Effector memory CD8-positive, alpha-beta T cell (primary cell): ENCODE data around the gene TRAPPC3.

Experiments
- ATAC-seq: fragments of 150-1000 bp; cut with Tn5 transposase; replicated peaks from 2 replicates; pipeline ENCODE4 v1.10.0; 2021; ENCODE audit warnings: mild to moderate bottlenecking, moderate library complexity
- DNase-seq, 3 experiments: peaks; one replicate each; pipeline ENCODE4 v3.0.0; 2021
- H3K27ac Mint-ChIP-seq, 2 donors: one replicate each; pipeline ENCODE4 v1.8.0; 2022; ENCODE audit warnings: mild to moderate bottlenecking in 2 of 2, mixed read lengths in 2 of 2, moderate library complexity in 2 of 2
- H3K27me3 Mint-ChIP-seq, 2 donors: one replicate each; pipeline ENCODE4 v1.8.0; 2022; ENCODE audit warnings: mixed read lengths in 2 of 2
- H3K36me3 Mint-ChIP-seq: one replicate; pipeline ENCODE4 v1.8.0; 2022; ENCODE audit warnings: mild to moderate bottlenecking, moderate library complexity, mixed read lengths; ENCODE audit not compliant: insufficient read depth
- H3K4me1 Mint-ChIP-seq, 2 donors: one replicate each; pipeline ENCODE4 v1.8.0; 2022; ENCODE audit warnings: low read depth in 2 of 2, mixed read lengths in 2 of 2
- H3K4me3 Mint-ChIP-seq, 2 donors: one replicate each; pipeline ENCODE4 v1.8.0; 2022; ENCODE audit warnings: mild to moderate bottlenecking in 2 of 2, mixed read lengths in 2 of 2, moderate library complexity in 2 of 2
- H3K9me3 Mint-ChIP-seq, 2 donors: one replicate each; pipeline ENCODE4 v1.8.0; 2022; ENCODE audit warnings: mixed read lengths in 2 of 2

The TRAPPC3 gene

DNA sequence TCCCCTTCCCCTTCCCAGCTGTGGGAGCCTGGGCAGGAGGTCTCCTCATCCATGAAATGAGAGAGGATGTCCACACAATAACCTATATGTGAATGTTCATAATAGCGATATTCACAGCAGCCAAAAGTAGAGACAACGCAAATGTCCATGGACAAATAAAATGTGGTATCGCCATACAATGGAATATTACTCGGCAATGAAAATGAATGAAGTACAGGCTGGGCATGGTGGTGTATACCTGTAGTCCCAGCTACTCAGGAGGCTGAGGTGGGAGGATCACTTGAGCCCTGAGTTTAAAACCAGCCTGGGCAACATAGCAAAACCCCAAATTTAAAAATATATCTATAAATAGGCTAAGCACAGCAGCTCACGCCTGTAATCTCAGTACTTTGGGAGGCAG lies 47.7 kb downstream of the TRAPPC3 start:
- H3K27ac Mint-ChIP-seq, result no peak overlapping the region
- peaks cover 0 to 5% of the 10 kb centered on the region in 2 donors for H3K4me1 Mint-ChIP-seq
- no peak for ATAC-seq
- no peaks in the 10 kb centered on the region for H3K9me3 Mint-ChIP-seq
- no peak for DNase-seq
- H3K4me3 Mint-ChIP-seq, result no peak overlapping the region
- no peaks in the 10 kb centered on the region for H3K27me3 Mint-ChIP-seq
- peaks cover 18% of the 10 kb centered on the region for H3K36me3 Mint-ChIP-seq

DNA sequence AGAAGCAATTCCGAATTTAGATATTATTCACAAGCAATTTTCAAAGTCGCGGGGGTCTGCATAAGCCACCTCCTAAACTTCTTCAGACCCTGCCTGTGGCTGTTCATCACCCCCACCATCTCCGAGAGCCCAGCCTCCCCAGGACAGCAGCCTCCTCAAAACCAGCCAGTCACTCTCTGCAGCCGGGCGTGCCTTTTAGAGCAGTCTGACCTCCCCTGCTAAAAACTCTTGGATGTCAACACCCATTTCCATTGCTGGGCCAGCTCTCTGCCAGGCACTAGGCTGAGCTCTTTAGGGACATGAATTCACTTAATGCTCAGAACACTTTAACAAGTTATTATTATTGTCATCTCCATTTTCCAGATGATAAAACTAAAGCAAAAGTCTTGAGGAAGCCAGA lies 48.9 kb downstream of the TRAPPC3 start:
- Mint-ChIP-seq H3K4me1 (peaks cover 0 to 5% of the 10 kb centered on the region in 2 donors), H3K36me3 (peaks cover 14% of the 10 kb centered on the region), H3K27ac (peak overlapping the region in 1 of 2 donors; percentile 22), H3K4me3 (no peak overlapping the region), H3K27me3 (no peaks in the 10 kb centered on the region), H3K9me3 (no peaks in the 10 kb centered on the region)
- DNase-seq (no peak), ATAC-seq (no peak)

DNA sequence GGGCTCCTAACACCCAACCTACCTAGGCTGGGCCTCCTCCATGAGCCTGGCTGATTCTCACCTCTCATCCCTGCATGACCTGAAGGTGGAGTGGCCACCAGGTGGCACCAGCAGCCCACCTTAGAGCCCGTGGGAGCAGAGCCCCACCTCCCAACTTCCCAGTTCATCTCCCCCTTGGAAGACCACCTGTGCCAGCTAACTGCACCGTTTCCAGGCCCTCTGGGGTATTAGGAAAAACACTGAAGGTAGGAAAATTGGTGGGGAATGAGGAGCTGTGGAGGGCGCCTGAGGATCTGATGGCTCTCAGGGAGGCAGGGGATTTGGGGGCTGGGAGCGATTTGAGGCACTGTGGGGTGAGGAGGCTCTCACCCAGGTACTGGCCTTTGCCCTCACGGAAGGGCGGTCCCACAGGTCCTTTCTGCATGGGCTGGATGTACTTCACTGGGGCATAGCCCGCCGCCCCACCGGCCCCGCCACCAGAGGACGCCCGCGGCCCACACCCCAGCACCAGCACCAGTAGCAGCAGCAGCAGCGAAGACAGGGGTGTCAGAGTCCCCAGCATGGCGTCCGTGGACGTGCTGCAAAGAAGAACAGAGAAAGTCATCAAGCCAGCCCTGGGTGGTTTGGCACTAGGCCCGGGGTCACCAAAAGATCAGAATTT lies 49.5 kb downstream of the TRAPPC3 start:
- Mint-ChIP-seq H3K4me3 (no peak overlapping the region), H3K27ac (peak overlapping the region in 1 of 2 donors; percentile 22), H3K27me3 (no peaks in the 10 kb centered on the region), H3K4me1 (peaks cover 0 to 5% of the 10 kb centered on the region in 2 donors), H3K36me3 (peaks cover 14% of the 10 kb centered on the region), H3K9me3 (no peaks in the 10 kb centered on the region)
- ATAC-seq (peak; percentile 90), DNase-seq (peak; percentile 67 to 77 (median 71))

DNA sequence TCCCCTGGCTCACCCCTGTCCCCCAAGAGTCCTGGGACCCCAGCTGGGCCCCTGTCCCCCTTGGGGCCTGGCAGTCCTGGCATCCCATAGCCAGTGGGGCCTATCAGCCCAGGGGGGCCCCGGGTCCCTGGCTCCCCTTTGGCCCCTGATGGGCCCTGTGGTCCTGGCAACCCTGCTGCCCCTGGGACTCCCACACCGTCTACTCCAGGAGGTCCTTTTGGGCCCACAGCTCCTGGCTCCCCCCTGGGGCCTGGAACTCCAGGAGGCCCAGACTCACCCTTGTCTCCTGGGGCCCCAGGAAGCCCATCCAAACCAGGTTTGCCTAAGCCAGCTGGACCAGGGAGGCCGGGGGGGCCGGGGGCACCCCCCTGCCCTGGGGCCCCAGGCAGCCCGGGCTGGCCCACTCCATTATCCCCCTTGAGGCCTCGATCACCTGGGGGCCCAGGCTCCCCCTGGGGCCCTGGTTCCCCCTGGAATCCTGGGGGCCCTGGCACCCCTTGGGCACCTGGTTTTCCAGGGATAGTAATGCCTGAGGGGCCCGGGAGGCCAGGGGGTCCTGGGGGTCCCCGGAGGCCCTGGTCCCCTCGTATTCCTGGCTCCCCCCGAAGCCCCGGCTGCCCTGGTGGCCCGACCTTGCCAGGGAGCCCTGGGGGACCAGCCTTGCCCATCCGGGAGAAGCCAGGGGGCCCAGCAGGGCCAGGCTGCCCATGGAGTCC lies 50.5 kb downstream of the TRAPPC3 start:
- peaks cover 0 to 5% of the 10 kb centered on the region in 2 donors for H3K4me1 Mint-ChIP-seq
- no peak overlapping the region for H3K27ac Mint-ChIP-seq
- H3K9me3 Mint-ChIP-seq, result no peaks in the 10 kb centered on the region

DNA sequence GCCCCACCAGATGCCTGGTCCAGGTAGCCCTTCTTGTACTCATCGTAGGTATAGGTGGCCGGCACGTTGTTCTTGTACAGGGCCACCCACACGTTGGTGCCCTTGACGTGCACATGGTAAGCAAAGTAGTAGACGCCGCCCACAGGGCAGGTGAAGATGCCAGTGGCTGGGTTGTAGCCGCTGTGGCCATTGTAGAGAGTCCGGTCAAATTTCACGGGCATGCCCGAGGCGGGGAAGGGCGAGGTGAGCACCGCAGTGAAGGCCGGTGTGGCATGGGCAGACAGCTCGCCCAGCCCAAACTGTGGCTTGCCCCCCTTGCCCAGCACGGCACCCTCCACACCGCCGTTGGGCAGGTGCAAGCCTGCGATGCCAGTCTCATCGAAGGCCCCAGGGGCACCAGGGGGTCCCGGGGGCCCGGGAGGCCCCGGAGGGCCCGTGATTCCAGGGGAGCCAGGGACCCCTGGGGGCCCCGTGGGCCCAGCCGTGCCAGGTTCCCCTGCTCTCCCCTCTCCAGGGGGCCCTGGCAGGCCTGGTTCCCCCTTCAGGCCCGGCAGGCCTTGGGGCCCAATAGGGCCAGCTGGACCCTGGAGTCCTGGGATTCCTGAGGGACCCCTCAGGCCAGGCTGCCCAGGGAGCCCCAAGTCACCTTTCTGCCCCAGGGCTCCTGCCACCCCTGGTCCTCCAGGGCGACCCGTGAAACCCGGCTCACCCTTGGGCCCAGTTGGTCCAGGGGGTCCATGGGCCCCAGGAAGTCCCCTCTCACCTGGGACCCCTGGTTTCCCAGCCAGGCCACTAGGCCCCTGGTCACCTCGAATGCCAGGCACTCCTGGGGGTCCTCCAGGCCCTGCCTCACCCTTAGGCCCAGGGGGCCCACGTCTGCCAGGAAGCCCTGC lies 51.3 kb downstream of the TRAPPC3 start:
- no peaks in the 10 kb centered on the region for H3K9me3 Mint-ChIP-seq
- no peaks in the 10 kb centered on the region for H3K27me3 Mint-ChIP-seq
- DNase-seq, result no peak
- H3K4me3 Mint-ChIP-seq, result no peak overlapping the region
- H3K27ac Mint-ChIP-seq, result no peak overlapping the region
- peaks cover 15% of the 10 kb centered on the region for H3K36me3 Mint-ChIP-seq
- no peak for ATAC-seq
- peaks cover 0 to 5% of the 10 kb centered on the region in 2 donors for H3K4me1 Mint-ChIP-seq

More for the DNA sequence above, 50.5 kb downstream of the TRAPPC3 start:
- Mint-ChIP-seq H3K27me3 (no peaks in the 10 kb centered on the region), H3K4me3 (no peak overlapping the region), H3K36me3 (peaks cover 11% of the 10 kb centered on the region)
- ATAC-seq (no peak), DNase-seq (no peak)

DNA sequence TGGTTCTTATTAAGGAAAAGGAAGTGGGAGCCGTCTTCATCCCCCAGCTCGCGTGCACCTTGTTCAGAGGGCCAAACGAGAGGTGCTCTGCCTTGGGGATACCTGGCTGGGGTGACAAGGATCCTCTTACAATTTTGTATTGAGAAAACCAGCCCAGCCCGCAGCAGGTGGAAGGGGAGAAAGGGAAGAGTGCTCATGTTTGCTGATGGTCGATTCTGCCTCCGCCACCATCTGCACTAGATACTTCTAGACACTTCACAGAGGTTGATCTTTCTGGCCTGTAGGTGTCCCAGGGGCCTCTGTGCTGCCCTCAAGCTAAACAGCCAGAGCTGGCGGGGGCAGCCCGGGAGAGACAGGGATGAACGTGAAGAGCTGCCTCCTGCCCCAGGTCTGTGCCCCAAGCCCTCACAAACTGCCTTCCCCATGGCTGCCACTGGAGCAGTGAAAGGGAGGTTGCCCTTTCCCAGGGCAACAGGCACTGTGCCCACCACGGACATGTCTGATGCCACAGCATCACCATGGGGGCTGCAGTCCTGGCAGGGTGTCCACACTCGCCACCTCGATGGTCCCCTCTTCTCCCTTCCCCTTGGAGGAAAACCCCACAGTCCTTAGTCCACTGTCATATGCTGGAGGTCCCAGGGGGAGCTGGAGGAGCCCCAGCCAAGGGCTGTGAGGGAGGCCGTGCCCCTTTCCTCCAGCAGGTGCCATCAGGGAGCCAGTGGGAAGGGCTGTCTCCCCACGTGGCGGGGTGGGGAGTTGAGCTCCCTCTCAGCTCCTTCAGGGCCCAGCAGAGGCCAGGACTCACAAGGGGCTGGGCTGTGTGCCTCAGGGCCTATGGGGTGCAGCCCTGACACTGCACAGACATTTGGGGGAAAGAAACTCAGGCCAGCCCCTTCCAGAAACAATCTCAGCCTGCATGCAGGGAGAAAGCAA lies 52.5 kb downstream of the TRAPPC3 start:
- H3K9me3 Mint-ChIP-seq, result no peaks in the 10 kb centered on the region
- peak overlapping the region; percentile 29 to 86 for H3K27ac Mint-ChIP-seq
- ATAC-seq, result no peak
- DNase-seq, result no peak
- peaks cover 18% of the 10 kb centered on the region for H3K36me3 Mint-ChIP-seq
- H3K27me3 Mint-ChIP-seq, result no peaks in the 10 kb centered on the region
- H3K4me1 Mint-ChIP-seq, result peaks cover 0 to 8% of the 10 kb centered on the region in 2 donors
- no peak overlapping the region for H3K4me3 Mint-ChIP-seq

DNA sequence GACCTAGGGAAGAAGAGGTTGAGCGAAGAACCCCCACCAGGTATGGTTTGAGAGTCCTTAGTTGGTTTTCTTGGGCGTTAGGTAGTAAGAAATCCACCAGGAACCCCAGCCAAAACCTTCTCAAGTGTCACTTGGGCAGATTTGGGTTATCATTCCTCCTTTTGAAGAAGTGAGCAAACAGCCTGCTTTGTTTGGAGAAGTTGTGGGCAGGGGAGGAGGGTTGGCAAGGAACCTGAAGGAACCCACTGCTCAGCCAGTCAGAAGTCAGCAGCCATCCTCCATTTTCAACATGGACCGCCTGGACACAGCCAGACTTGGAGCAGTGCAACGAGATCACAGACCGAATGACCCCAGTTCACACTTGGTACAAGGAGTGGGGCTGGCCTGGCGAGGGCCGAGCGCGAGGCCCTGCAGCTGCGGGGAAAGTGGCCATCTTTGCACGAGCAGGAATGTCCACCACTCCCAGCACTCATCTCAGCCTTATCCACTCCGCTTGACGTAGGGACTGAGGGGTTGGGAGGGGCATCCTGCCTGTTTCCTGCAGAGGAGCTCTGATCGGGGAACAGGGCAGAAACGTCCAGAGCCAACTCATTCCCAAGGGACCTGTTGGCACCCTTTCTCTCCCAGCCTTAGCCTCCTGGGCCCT lies 53.4 kb downstream of the TRAPPC3 start:
- ATAC-seq (no peak), DNase-seq (no peak)
- Mint-ChIP-seq H3K9me3 (no peaks in the 10 kb centered on the region), H3K4me1 (peaks cover 4 to 13% of the 10 kb centered on the region in 2 donors), H3K36me3 (peaks cover 18% of the 10 kb centered on the region), H3K27me3 (no peaks in the 10 kb centered on the region), H3K27ac (peak overlapping the region; percentile 29 to 86), H3K4me3 (no peak overlapping the region)

DNA sequence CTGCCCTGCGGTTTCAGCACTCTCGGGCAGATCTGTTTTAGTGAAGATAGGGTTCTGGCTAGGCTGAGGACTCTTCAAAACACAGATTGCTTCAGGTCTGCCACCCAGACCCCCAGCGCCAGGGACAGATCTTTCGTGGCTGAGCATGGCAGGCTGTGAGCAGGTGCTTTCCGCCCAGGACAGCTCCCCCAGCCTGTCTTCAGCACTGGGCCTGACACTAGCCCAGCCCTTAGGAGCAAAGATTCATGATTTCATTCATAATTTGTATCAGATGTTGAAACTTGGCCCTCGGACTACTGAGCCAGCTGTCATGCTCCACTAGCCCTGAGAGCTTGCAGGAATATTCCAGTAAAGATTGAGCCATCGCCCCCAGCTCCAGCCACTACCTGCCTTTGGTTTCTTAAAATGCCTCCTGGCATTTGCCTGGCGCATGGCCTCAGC lies 54.6 kb downstream of the TRAPPC3 start:
- no peak overlapping the region for H3K4me3 Mint-ChIP-seq
- H3K27me3 Mint-ChIP-seq, result no peaks in the 10 kb centered on the region
- DNase-seq, result no peak
- no peaks in the 10 kb centered on the region for H3K9me3 Mint-ChIP-seq
- peaks cover 20% of the 10 kb centered on the region for H3K36me3 Mint-ChIP-seq
- H3K27ac Mint-ChIP-seq, result no peak overlapping the region
- no peak for ATAC-seq
- H3K4me1 Mint-ChIP-seq, result peaks cover 10 to 13% of the 10 kb centered on the region in 2 donors

- DNase-seq (no peak), ATAC-seq (no peak)
- no peak overlapping the region for H3K4me3 Mint-ChIP-seq
- no peak overlapping the region for H3K27ac Mint-ChIP-seq
- peaks cover 15 to 18% of the 10 kb centered on the region in 2 donors for H3K4me1 Mint-ChIP-seq
- H3K36me3 Mint-ChIP-seq, result peaks cover 24% of the 10 kb centered on the region
- H3K27me3 Mint-ChIP-seq, result no peaks in the 10 kb centered on the region
- H3K9me3 Mint-ChIP-seq, result no peaks in the 10 kb centered on the region
Observed at GRCh38 chr1:36093929-36094328, 55.4 kb downstream of the TRAPPC3 start.

DNA sequence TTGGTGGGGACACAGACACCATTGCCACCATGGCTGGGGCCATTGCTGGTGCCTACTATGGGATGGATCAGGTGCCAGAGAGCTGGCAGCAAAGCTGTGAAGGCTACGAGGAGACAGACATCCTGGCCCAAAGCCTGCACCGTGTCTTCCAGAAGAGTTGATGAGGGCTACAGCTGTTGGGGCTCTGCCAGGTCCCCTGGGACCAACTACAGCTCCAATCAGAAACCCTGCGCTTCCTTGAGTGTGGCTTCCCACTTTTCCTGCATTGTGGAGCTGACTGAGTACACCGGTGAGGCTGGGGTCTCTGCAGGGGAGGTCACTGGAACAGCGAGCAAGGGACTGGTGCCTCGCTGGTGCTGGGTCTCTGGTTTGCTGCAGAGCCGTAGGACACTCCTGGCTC lies 56.1 kb downstream of the TRAPPC3 start:
- H3K9me3 Mint-ChIP-seq, result no peaks in the 10 kb centered on the region
- H3K36me3 Mint-ChIP-seq, result peaks cover 29% of the 10 kb centered on the region
- H3K27ac Mint-ChIP-seq, result no peak overlapping the region
- no peak overlapping the region for H3K4me3 Mint-ChIP-seq
- H3K4me1 Mint-ChIP-seq, result peaks cover 15 to 18% of the 10 kb centered on the region in 2 donors
- DNase-seq (no peak), ATAC-seq (no peak)
- H3K27me3 Mint-ChIP-seq, result no peaks in the 10 kb centered on the region

GRCh38 chr1:36092798-36093185 lies 56.5 kb downstream of the TRAPPC3 start:
- DNase-seq, result no peak
- peaks cover 29% of the 10 kb centered on the region for H3K36me3 Mint-ChIP-seq
- no peak overlapping the region for H3K27ac Mint-ChIP-seq
- no peaks in the 10 kb centered on the region for H3K9me3 Mint-ChIP-seq
- H3K4me1 Mint-ChIP-seq, result peaks cover 15 to 18% of the 10 kb centered on the region in 2 donors
- no peak overlapping the region for H3K4me3 Mint-ChIP-seq
- no peak for ATAC-seq
- no peaks in the 10 kb centered on the region for H3K27me3 Mint-ChIP-seq

- DNase-seq (no peak), ATAC-seq (no peak)
- H3K9me3 Mint-ChIP-seq, result no peaks in the 10 kb centered on the region
- peaks cover 15 to 18% of the 10 kb centered on the region in 2 donors for H3K4me1 Mint-ChIP-seq
- H3K27ac Mint-ChIP-seq, result peak overlapping the region in 1 of 2 donors; percentile 20
- H3K27me3 Mint-ChIP-seq, result peaks cover 0 to 2% of the 10 kb centered on the region in 2 donors
- H3K4me3 Mint-ChIP-seq, result no peak overlapping the region
- peaks cover 26% of the 10 kb centered on the region for H3K36me3 Mint-ChIP-seq
Observed at GRCh38 chr1:36092166-36092797, 57.0 kb downstream of the TRAPPC3 start.
